Upper lobe of left lung (tissue), 6 donors: ENCODE measurements around the gene MTCP1. TPM values are rescaled to one million over a fixed set of nuclear protein-coding genes. Genes with fewer than 3 reads are reported as not detected.

Experiments
- ATAC-seq, 2 donors: fragments of 200-7000 bp; cut with Tn5 transposase; one replicate each; pipeline ENCODE4 v1.9.1; 2022; ENCODE audit warnings: mild to moderate bottlenecking in 2 of 2, moderate library complexity in 2 of 2; ENCODE audit not compliant: low FRiP score in 2 of 2
- DNase-seq, 2 donors: peaks; one replicate each; pipeline ENCODE4 v3.0.0-alpha.2; 2019 to 2020
- H3K27ac ChIP-seq, 4 donors: fragments of 200-600 bp; sonication (generic); one replicate each; pipeline ENCODE4 v1.5.1; 2016 to 2019
- H3K27me3 ChIP-seq, 4 donors: fragments of 200-600 bp; sonication (generic); one replicate each; pipeline ENCODE4 v1.5.1; 2017 to 2019
- H3K36me3 ChIP-seq, 4 donors: fragments of 200-600 bp; sonication (generic); one replicate each; pipeline ENCODE4 v1.5.1; 2016 to 2019
- H3K4me1 ChIP-seq, 4 donors: fragments of 200-600 bp; sonication (generic); one replicate each; pipeline ENCODE4 v1.5.1; 2018 to 2019
- H3K4me3 ChIP-seq, 4 donors: fragments of 200-600 bp; sonication (generic); one replicate each; pipeline ENCODE4 v1.5.1; 2017 to 2019; ENCODE audit warnings: mild to moderate bottlenecking in 2 of 4, moderate library complexity in 1 of 4
- H3K9me3 ChIP-seq, 4 donors: fragments of 200-600 bp; sonication (generic); one replicate each; pipeline ENCODE4 v1.5.1; 2018 to 2019
- CTCF ChIP-seq, 6 experiments: fragments of 450-650 bp in 4 of 6; fragments of 200-600 bp in 2 of 6; sonication (generic) in 2 of 6; IDR thresholded peaks; one replicate each; pipeline ENCODE4 v1.5.1; 2016 to 2019; ENCODE audit warnings: antibody characterized with exemption in 6 of 6
- EP300 ChIP-seq, 4 donors: sonication (generic); formaldehyde crosslinking; IDR thresholded peaks; one replicate each; pipeline ENCODE4 v1.5.1; 2017; ENCODE audit warnings: antibody characterized with exemption in 4 of 4, control low read depth in 2 of 4
- POLR2A ChIP-seq, 4 donors: fragments of 450-650 bp; IDR thresholded peaks; one replicate each; pipeline ENCODE4 v1.5.1; 2016 to 2017; ENCODE audit warnings: antibody characterized with exemption in 4 of 4, mild to moderate bottlenecking in 2 of 4
- POLR2AphosphoS5 ChIP-seq, 2 donors: sonication (generic); formaldehyde crosslinking; IDR thresholded peaks; one replicate each; pipeline ENCODE4 v1.5.1; 2017; ENCODE audit warnings: antibody characterized with exemption in 2 of 2
- WGBS, 2 donors: methylation state at CpG; one replicate each; pipeline ENCODE4 v1.1.5; 2017 to 2018; 5-methylcytosine and 5-hydroxymethylcytosine counted together
- total RNA-seq, 6 donors: library from RNA; depleted of rRNA in 4 of 6; stranded (reverse); fragments of >200 nt in 4 of 6; gene quantifications; one replicate each; pipeline versions ENCODE4 v1.1.0 to v1.2.1, GENCODE V29; 2016 to 2021
- donor health status: DM: no; HTN: no; CAD: no; lungs with moderate emphysema.
- donor health status: DM: no; HTN: yes; CAD: no; lungs with severe emphysema.

Gene MTCP1
- total RNA-seq, 6 donors from 2014 or later, result 3.4 to 12.3 (median 8.0) TPM

- H3K4me1 ChIP-seq, result peaks cover 0 to 9% (median 5%) of the 10 kb centered on the region in 4 donors
- H3K4me3 ChIP-seq, result peak overlapping the region in 1 of 4 donors; percentile 60
- no peak for ATAC-seq
- no peak overlapping the region for H3K27ac ChIP-seq
- no peaks in the 10 kb centered on the region for H3K27me3 ChIP-seq
- no peaks in the 10 kb centered on the region for H3K9me3 ChIP-seq
- WGBS, 2 donors, result 74 to 100% methylated on average over 1 of the region's 1 CpG
- no peaks in the 10 kb centered on the region for H3K36me3 ChIP-seq
- DNase-seq, result no peak
- no peak for TF ChIP-seq POLR2AphosphoS5 (IDR thresholded peaks at IDR 0.05)
- TF ChIP-seq POLR2A (IDR thresholded peaks at IDR 0.05), result no peak
- TF ChIP-seq EP300 (IDR thresholded peaks at IDR 0.05), result no peak
- no peak for TF ChIP-seq CTCF (IDR thresholded peaks at IDR 0.05)
Measured at GRCh38 chrX:155069414-155069813, 1.5 kb downstream of the MTCP1 start.

- DNase-seq (no peak), ATAC-seq (no peak)
- WGBS, 2 donors, result 65% methylated on average over 1 of the region's 1 CpG; no CpG with 5 or more reads in 1 of the 2 donors
- H3K9me3 ChIP-seq, result no peaks in the 10 kb centered on the region
- H3K27me3 ChIP-seq, result no peaks in the 10 kb centered on the region
- H3K36me3 ChIP-seq, result no peaks in the 10 kb centered on the region
- TF ChIP-seq POLR2AphosphoS5 (IDR thresholded peaks at IDR 0.05) (no peak), EP300 (IDR thresholded peaks at IDR 0.05) (no peak), CTCF (IDR thresholded peaks at IDR 0.05) (no peak), POLR2A (IDR thresholded peaks at IDR 0.05) (no peak)
- no peak overlapping the region for H3K27ac ChIP-seq
- H3K4me1 ChIP-seq, result peaks cover 0 to 9% (median 5%) of the 10 kb centered on the region in 4 donors
- H3K4me3 ChIP-seq, result no peak overlapping the region
Measured at GRCh38 chrX:155068165-155068564, 2.8 kb downstream of the MTCP1 start.

GRCh38 chrX:155065035-155065734 is 5.8 kb downstream of the MTCP1 start:
- Histone ChIP-seq H3K9me3 (no peaks in the 10 kb centered on the region), H3K4me1 (peaks cover 0 to 7% (median 2%) of the 10 kb centered on the region in 4 donors), H3K36me3 (no peaks in the 10 kb centered on the region), H3K4me3 (no peak overlapping the region), H3K27me3 (no peaks in the 10 kb centered on the region), H3K27ac (no peak overlapping the region)
- DNase-seq (no peak), ATAC-seq (no peak)
- WGBS, 2 donors, result 89 to 96% methylated on average over 8 of the region's 8 CpGs
- TF ChIP-seq CTCF (IDR thresholded peaks at IDR 0.05), result no peak
- no peak for TF ChIP-seq POLR2AphosphoS5 (IDR thresholded peaks at IDR 0.05)
- no peak for TF ChIP-seq EP300 (IDR thresholded peaks at IDR 0.05)
- no peak for TF ChIP-seq POLR2A (IDR thresholded peaks at IDR 0.05)

- Histone ChIP-seq H3K9me3 (no peaks in the 10 kb centered on the region), H3K27me3 (no peaks in the 10 kb centered on the region), H3K27ac (no peak overlapping the region), H3K4me1 (peaks cover 0 to 5% (median 2%) of the 10 kb centered on the region in 4 donors), H3K36me3 (no peaks in the 10 kb centered on the region), H3K4me3 (no peak overlapping the region)
- ATAC-seq (no peak), DNase-seq (no peak)
- whole genome bisulfite sequencing, 2 donors, result 81 to 90% methylated on average over 4 of the region's 4 CpGs
- TF ChIP-seq CTCF (IDR thresholded peaks at IDR 0.05) (no peak), EP300 (IDR thresholded peaks at IDR 0.05) (no peak), POLR2A (IDR thresholded peaks at IDR 0.05) (no peak), POLR2AphosphoS5 (IDR thresholded peaks at IDR 0.05) (no peak)
Measured at GRCh38 chrX:155061760-155062159, 9.2 kb downstream of the MTCP1 start.
